Gastroesophageal sphincter (tissue), 3 donors: Measurements from ENCODE around the gene ACSL4.

Source experiments
- CTCF ChIP-seq, 4 experiments: fragments of 200-600 bp in 2 of 4; fragments of 450-650 bp in 2 of 4; sonication (generic) in 1 of 4; IDR thresholded peaks; one replicate each; pipeline ENCODE4 v1.5.1; 2017 to 2019; ENCODE audit warnings: antibody characterized with exemption in 4 of 4, mild to moderate bottlenecking in 2 of 4, moderate library complexity in 2 of 4
- POLR2A ChIP-seq, 2 donors: fragments of 450-650 bp; IDR thresholded peaks; one replicate each; pipeline ENCODE4 v1.6.1; 2017; ENCODE audit warnings: antibody characterized with exemption in 2 of 2, mild to moderate bottlenecking in 2 of 2, moderate library complexity in 1 of 2

GRCh38 chrX:109776432-109776831 is 43.4 kb upstream of the ACSL4 start:
- TF ChIP-seq CTCF (IDR thresholded peaks at IDR 0.05) (no peak), POLR2A (IDR thresholded peaks at IDR 0.05) (no peak)
